Hematopoietic multipotent progenitor cell treated with erythropoietin and hydrocortisone succinate and interleukin-3 and kit ligand, for 4 days (in vitro differentiated cells): ENCODE results near the gene SMIM45.

ENCODE experiments used
- DNase-seq: peaks from one replicate; pipeline ENCODE4 v3.0.0-alpha.2; 2015

The SMIM45 gene

DNA sequence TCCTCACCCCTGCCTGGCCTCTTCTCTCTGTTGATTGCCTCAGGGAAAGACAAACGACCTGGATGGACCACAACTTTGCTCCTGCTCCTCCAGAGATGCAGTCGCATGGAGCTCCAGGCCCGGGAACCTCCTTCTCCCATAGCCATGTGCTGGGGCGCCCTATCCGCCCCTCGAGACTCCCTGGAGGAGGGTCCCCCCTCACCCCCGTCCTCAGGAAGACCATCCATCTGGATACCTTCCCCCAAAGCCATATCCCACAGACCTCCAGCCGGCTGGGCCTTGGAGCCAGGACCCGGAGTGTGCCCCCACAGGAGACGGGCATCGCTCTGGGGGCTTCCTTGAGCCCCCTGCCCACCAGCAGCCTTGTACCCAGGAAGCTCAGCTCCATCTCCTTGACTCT lies 19.5 kb downstream of the SMIM45 start:
- DNase-seq, result no peak

DNA sequence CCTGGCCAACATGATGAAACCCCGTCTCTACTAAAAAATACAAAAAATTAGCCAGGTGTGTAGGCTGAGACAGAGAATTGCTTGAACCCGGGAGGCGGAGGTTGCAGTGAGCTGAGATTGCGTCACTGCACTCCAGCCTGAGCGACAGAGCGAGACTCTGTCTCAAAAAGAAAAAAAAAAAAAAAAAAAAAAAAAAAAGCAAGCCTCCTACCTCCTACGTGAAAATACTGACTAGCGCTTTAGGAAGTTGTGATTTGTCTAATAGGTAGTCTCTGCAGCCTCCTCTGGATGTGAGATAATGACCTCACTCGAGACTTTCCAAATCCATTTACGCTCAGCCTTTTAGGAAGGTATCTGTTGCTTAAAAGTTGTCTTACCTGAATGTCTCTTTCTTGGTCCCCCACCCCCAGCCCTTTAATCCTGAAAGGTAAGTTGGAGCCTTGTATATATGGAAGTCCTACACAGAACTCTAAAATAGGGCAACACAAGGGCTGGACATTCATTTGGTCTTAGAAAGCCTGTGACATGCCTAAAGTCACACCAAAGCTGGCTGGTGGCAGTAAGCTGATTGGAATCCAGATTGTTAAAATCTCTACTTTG lies 22.8 kb downstream of the SMIM45 start:
- DNase-seq, result no peak

DNA sequence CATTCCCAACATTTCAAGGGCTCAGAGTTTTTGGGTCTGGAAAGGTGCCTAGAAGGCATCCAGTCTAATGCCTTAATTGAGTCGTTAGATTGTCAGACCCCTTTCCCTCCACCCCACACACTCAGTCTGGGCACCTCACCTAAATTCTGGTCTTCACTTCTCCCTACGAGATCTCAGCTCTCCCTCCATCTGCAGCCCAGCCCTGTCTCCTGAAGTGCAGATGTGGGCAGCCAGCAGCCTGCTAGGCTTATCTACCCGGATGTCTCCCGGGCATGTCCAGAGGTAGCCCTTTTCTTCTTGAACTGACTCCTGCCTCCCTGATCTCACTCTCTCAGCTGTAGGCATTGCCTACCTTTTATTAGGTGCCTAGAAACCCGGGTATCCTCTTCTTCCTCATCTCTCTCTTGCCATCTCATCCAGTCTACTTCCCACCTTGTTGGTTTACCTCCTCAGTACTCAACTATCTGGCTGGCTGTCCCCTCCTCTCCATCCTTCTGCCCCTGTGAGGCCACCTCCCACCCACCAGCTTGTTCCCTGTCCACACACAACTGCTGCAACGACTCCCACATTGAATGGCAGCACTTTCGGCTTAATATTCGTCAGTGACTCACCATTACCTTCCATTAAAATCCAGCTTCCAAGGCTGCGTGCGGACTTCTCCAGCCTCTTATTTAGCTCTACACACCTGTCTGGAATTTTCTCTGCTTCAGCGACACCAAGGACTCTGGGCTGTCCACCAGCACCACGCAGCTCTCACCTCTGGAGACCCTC lies 23.5 kb downstream of the SMIM45 start:
- DNase-seq, result no peak

DNA sequence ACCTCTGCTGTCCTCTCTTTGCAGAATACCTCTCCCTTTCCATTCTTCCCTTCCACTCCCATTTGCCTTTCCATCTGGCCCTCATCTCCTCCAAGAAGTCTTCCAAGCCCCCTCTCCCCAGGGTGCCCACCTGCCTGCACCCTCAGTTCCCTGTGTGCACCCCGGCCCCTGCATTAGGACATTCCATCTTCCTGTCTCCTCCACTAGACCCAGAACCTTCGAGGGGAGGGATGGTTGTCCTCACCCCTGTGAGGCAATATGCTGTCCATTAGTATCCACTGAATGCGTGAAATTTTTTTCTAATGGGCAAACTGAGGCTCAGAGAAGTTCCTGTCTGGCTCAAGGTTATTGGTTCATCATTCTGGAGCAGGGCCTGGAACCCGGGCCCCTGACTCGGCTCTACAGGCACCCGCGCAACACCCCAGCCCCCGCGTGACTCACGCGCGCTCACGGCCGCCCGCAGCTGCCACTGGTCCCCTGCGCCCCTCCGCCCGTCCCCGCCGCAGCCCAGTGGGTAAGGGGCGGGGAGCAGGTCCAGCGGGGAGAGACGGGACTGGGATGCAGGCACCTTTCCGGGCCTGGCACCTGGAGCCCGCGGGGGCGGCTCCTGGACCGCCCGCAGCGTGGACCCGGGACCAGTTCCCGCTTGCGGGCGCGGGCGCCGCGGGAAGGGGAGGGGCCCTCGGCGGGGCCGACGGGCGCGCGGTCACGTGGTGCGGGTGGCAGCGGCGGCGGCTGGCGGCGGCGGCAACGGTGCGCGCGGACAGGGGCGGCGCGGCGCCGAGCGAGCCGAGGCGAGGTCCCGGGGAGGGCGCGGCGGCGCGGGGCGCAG lies 24.3 kb downstream of the SMIM45 start:
- peak; percentile 42 for DNase-seq

DNA sequence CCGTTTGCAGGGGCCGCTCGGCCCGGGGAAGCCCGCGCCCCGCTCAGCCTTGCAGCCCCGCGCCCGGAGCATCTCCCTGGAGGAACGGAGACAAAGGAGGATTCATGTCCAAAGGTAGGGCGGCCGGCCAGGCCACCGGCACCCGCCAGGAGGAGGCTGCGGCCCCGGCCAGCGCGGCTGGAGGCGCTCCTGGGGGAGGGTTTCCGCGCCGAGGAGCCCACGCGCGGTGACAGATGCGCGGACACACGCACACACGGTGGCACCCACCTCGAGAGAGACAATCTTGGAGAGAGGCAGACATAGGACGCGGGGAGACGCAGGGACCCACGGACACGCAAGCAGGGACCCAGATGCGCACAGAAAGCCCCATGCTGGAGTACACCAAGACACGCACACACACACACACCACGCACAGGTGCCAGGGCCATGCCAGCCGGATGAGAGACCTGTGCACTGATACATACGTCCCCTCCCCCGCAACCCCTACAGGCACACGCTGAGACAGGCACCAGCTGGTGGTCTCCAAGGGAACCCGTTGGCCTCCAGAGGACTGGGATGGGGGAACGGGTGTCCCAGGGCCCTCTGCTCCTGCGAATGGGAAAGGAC lies 25.1 kb downstream of the SMIM45 start:
- no peak for DNase-seq

DNA sequence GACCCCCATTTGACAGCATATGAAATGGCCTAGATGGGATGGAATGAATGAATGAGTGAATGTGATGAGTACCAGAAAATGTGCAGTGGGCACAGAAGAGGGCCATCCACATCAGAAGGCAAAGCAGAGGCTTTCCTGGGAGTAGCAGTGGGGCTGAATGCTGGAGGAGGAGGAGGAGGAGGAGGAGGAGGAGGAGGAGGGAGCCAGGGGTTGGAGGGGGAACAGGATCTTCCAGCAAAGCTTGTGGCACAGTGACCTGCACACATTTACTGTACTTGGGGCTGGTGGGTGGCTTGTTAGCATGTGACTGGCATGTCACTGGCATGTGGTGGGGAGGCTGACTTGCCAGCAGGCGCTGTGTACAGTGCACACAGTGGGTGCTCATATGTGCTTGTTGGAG lies 26.8 kb downstream of the SMIM45 start:
- no peak for DNase-seq

DNA sequence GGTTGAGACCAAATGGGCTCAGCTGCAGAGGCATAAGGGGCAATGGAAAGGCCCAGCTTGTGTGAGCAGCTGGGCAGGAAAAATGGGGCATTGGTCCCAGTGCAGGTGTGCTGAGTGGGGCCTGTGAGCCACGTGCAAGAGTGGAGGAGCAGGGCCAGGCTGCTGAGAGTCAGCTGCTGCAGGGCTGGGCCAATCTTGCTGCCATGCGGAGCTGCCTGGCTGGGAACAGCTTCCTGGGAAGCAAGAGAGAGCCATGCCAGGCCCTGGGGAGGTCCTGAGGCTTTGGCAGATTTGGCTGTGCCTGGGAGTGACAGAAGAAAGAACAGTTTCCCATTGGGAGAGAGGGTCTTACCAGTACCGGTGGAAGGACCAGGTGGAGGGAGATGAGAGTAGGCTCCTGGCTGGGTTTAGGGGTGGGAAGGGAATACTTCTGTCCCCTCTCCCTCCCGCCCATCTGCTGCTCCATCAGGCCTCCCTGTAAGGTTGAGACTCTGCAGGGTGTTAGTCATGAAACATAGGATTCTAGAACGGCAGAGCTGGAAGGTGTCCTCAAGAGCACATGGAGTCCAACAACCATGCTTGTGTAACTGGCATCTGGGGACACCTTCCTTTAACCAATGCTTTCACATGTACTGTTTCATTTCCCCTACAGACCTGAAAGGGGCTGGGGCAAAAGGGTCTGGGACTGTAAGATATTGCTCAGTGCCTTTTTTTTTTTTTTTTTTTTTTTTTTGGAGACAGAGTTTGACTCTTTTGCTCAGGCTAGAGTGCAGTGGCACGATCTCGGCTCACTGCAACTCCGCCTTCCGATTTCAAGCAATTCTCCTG lies 27.7 kb downstream of the SMIM45 start:
- DNase-seq, result no peak

DNA sequence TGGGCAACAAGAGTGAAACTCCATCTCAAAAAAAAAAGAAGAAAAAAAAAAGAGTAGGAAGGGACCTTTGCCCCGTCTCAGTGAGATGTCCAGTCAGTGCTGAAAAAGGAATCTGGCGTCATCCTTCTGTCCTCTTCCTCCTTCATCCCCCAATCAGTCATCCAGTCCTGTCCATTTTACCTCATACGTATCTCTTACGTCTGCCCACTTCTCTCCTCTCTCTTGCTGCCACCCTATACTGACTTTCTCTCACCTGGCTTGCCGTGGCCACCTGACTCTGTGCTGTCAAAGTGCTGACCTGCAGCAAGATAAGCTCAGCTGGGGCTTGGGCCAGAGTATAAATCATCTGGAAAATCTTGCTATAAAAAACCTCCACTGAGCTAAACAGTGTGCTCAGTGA lies 30.9 kb downstream of the SMIM45 start:
- DNase-seq, result no peak

DNA sequence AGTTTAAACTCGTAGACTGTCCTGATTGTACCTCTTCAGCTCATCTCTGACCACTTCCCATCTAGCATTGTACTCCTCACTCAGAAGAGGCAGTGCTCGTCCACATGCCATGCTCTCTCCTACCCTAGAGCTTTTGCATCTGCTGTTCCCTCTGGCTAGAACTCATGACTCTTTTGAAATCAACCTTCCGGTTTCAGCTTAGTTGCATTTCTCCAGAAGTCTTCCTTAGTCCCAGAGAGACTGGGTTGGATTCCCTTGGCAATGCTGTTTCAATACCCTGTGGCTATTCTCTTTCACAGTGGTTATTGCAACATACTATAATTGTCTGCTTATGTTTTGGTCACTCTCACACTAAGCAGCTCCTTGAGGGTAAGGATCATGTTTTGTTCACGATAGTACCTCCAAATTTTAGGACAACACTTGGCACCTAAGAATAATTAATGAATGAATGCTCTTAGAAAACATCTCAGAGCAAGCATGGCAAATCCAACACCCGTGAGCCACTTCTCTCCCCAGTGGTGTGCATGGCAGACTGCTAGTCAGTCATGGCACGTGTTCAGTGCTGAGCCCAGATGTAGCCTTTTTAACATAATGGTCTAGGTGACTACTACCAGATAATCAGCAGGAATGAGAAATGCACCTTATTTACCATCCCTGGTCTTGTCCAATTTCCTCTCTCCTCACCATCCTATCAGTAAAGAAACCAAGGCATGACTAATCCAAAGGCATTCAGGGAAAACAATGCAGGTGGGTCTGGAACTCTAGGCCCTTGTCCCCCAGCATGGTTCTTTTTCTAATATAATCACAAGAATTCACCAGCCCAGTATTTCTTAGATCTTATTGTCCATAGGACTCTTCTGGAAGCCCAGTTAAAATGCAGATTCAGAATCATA lies 31.8 kb downstream of the SMIM45 start:
- no peak for DNase-seq

DNA sequence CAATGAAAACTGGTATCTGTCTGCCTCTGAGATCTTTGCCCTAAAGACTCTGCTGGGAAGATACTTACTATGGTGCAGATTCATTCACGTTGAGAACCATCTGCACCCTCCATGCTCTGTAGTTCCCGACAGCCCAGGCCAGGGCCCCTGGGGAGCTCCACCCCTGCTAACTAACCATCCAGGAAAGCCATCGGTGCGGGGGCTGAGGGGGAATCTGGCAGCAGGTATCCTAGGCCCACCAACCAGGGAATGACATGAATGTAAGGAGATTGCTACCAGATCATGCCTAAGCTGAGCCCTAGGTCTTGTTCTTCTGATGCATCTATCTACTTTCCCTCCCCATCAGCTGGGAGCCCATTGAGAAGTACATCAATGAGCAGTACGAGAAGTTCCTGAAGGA lies 35.3 kb downstream of the SMIM45 start:
- no peak for DNase-seq

DNA sequence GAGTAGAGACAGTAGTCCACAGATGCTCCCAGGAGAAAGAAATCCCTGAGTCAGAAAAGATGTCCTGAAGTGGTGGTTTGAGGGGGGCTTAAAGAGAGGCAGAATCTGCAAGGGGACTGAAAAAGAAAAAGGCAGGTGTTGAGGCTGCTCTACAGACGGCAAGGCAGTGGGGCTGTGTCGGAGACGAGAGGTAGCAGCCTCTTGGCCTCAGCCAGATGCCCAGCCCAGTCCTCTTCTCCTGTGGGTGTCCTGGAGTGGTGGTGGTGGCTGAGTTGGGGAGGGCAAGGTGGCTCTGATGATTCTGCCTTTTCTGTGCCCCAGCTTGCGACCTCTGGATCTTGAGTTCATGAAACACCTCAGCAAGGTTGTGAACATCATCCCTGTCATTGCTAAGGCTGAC lies 37.3 kb downstream of the SMIM45 start:
- no peak for DNase-seq

DNA sequence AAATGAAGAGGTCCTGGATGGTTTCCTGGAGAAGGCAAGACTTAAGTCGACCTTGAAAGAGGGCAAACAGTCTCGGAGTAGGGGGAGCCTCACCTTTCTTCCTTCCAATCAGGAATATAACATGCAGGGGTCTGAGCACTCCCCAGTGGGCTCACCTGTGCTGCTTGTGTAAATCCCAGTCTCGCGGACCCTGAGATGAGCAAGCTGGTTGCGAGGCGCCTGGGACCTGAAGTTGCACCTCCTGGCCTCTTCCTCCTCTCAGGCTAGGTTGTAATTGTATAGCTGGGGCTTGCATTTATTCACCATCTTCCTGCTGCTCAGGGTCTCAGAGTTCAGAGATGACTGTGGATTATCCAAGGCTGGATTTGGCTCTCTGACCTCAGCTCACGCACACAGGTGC lies 39.2 kb downstream of the SMIM45 start:
- no peak for DNase-seq

DNA sequence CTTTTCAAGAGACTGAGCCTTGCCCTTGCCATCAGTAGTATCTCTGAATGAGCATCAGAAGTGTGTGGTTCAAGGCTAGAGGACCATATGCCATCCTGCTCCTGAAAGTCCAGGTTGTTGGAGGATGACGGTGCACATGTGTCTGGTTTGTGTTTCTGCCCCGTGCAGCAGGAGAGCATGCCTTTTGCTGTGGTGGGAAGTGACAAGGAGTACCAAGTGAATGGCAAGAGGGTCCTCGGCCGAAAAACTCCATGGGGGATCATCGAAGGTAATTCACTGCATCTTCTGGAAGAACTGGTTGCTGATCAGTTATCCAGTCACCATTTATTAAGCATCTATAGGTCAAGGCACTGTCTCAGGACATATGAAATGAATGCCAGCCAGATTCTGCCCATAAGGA lies 40.5 kb downstream of the SMIM45 start:
- no peak for DNase-seq

DNA sequence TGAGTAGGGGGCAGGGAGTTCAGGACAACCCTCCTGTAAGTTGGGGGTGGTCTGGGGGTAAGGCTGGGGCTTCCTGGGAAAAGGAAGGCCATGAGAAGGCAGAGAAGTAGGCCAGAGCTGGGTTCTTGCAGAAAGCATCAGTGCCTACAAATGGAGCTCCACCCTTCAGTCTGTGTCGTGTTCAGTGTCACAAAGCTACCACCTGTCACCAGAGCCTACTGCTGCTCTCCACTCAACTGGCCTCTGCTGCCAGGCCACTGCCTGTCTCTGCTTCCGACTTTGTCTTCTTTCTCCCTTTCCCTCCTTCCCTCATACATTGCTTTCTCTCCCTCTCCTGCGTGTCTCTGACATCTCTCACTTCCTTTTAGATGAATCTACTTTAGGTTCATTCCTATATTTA lies 43.3 kb downstream of the SMIM45 start:
- DNase-seq, result no peak

DNA sequence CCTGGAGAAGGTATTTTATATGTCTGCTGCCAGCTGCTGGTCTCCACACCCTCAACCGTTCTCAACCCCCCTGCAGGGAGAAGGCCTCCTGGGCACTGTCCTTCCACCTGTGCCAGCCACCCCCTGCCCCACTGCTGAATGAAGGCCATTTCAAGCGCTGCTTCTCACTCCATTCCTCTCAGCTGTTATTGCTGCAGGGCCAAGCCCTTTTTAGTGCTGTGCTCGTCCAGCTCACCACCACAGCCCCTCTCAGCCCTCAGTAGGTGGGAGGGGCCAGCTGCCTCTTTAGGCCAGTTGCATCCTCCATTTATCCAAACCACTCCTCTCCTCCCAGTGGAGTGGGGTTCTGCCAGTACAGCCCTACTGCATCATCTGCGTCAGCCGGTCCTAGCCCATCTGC lies 44.9 kb downstream of the SMIM45 start:
- no peak for DNase-seq

DNA sequence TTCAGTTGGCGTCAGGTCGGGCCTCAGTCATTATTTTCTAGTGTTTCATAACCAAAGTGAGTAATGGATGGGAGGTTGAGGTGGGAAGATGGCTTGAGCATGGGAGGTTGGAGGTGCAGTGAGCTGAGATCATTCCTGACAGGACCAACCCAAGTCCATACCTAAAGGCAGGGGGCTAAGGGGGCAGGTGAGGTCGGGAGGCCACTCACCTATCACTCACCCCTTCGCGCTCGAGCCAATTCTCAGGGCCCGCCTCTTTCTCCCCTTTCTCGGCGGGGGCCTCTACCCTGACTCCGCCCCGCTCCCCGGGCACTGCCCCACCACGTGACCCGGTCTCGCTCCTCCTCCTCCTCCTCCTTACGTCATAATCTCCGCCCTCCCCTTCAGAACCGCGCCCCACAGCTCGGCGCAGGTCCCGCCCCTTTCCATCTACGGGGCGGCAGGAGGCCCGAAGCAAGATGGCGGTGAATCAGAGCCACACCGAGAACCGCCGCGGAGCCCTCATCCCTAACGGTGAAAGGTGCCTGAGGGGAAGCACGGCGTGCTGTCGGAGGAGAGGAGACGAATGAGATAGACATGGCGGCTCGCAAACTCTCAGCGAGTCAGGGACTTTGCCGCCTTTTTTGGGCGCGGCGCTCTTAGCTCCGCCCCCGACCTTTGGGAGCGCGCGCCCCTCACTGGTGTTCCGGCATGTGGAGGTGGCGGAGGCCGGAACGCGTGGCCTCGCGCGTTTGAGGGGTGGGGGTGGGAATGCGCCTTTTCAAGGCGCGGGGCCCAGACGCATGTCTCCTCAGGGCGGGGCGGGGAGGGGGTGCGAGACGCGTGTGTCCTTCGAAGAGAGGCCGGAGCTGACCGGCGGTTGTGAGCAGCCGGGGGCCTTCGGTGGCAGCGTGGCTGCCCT lies 46.7 kb downstream of the SMIM45 start, which contains the start of gene WBP2NL:
Gene WBP2NL, plus strand, starts transcription at position 428 of the 901 bp plus-strand sequence. Its CDS starts 31 bp downstream, at position 459.
- DNase-seq, result peak; percentile 89

DNA sequence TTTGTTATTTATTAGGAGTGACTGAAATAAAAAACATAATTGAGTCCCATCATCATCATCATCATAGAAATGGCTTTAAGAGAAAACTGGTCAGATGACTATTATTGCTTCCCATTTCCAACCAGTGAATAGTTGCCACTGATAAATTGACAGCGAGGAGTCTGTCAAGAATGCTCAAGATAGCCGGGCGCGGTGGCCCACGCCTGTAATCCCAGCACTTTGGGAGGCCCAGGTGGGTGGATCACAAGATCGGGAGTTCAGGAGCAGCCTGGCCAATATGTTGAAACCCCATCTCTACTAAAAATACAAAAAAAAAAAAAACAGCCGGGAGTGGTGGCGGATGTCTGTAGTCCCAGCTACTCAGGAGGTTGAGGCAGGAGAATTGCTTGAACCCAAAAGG lies 48.5 kb downstream of the SMIM45 start:
- DNase-seq, result no peak

DNA sequence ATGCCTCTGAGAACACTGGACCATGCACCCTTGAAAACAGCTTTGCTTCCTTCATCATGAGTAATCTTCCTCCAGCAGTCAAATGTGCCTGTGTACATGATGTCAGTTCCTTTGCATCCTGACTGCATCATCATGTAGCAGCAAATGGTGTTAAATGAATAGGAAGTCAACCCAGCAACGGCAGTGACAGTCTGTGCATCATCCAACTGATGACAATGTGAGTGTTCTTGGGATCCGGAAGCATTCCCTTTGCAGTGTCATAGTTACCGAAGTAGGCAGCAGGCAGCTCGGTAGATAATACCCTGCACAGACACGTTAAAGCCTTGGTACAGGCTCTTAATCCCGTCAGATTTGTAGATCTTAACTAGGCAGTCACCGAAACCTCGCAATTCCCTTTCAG lies 49.2 kb downstream of the SMIM45 start:
- DNase-seq, result no peak

DNA sequence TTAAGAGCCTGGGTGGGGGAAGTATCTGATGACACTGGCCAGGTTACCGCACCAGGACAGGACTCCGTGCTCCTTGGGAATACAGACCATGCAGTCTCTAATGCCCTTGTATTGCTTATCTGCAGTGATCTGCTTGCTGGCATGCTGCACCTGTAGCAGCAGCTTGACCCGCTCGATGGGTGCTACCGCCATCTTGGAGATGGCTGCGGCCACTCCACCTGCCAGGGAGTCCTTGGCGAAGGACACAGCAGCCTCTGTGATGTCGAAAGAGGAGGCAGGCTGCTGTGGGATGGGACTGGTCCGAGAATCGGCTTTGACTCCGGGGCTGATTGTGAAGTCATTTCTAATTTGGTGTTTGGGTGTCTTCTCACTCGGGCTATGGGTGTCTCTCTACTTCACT lies 49.8 kb downstream of the SMIM45 start:
- DNase-seq, result no peak

DNA sequence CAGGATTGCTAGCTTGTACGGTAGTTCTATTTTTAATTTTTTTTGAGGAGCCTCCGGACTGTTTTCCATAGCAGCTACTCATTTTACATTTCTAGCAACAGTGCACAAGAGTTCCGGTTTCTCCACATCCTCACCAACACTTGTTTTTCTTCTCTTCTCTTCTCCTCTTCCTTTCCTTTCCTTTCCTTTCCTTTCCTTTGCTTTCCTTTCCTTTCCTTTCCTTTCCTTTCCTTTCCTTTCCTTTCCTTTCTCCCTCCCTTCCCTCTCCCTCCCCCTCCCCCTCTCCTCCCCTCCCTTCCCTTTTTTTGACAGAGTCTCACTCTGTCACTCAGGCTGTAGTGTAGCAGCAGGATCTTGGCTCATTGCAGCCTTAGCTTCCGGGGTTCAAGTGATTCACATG lies 56.0 kb downstream of the SMIM45 start:
- no peak for DNase-seq
